ENCODE data around the gene BTBD10.

- no peak for TF ChIP-seq CTCF (conservative IDR thresholded peaks at IDR 0.05; ENCODE audit: low read length)
- TF ChIP-seq EZH2phosphoT487 (IDR thresholded peaks at IDR 0.05; ENCODE audit: borderline replicate concordance, low read depth, low read length): no peak
These were observed 107.8 kb downstream of the BTBD10 start for GRCh38 chr11:13355191-13355590.

Data from OCI-LY7 (cell line).